ENCODE measurements around the gene HPCAL1.
A peak's percentile ranks its signal among the peaks of the same experiment; 100 is the strongest.

Gene HPCAL1

GRCh38 chr2:10397878-10398277 is 95.2 kb downstream of the HPCAL1 start:
- no peak for DNase-seq (ENCODE audit: extremely low spot score, insufficient read length, low read depth)
- no peak for FAIRE-seq

- no peak for FAIRE-seq
- DNase-seq (ENCODE audit: extremely low spot score, insufficient read length, low read depth) = no peak
Observed at GRCh38 chr2:10398496-10398895, 95.8 kb downstream of the HPCAL1 start.

- FAIRE-seq (no peak), DNase-seq (ENCODE audit: extremely low spot score, insufficient read length, low read depth) (no peak)
Observed at GRCh38 chr2:10399358-10399757, 96.7 kb downstream of the HPCAL1 start.

GRCh38 chr2:10400002-10400401 is 97.3 kb downstream of the HPCAL1 start:
- FAIRE-seq (no peak), DNase-seq (ENCODE audit: extremely low spot score, insufficient read length, low read depth) (no peak)

GRCh38 chr2:10400568-10400977 is 97.9 kb downstream of the HPCAL1 start:
- FAIRE-seq (peak; percentile 57), DNase-seq (ENCODE audit: extremely low spot score, insufficient read length, low read depth) (no peak)

- no peak for FAIRE-seq
- DNase-seq (ENCODE audit: extremely low spot score, insufficient read length, low read depth) = no peak
Observed at GRCh38 chr2:10400978-10401951, 98.6 kb downstream of the HPCAL1 start.

- no peak for FAIRE-seq
Observed at GRCh38 chr2:10402062-10402585, 99.4 kb downstream of the HPCAL1 start.

GRCh38 chr2:10402653-10403215 is 100.0 kb downstream of the HPCAL1 start:
- DNase-seq (ENCODE audit: extremely low spot score, insufficient read length, low read depth) (no peak), FAIRE-seq (no peak)

More at GRCh38 chr2:10402062-10402585, 99.4 kb downstream of the HPCAL1 start:
- no peak for DNase-seq (ENCODE audit: extremely low spot score, insufficient read length, low read depth)

GRCh38 chr2:10404324-10405143 is 101.8 kb downstream of the HPCAL1 start:
- FAIRE-seq = no peak
- no peak for DNase-seq (ENCODE audit: extremely low spot score, insufficient read length, low read depth)

GRCh38 chr2:10405448-10405847 is 102.7 kb downstream of the HPCAL1 start:
- FAIRE-seq = no peak
- no peak for DNase-seq (ENCODE audit: extremely low spot score, insufficient read length, low read depth)

- DNase-seq (ENCODE audit: extremely low spot score, insufficient read length, low read depth) (no peak), FAIRE-seq (no peak)
Observed at GRCh38 chr2:10406016-10406415, 103.3 kb downstream of the HPCAL1 start.

- no peak for DNase-seq (ENCODE audit: extremely low spot score, insufficient read length, low read depth)
- no peak for FAIRE-seq
Observed at GRCh38 chr2:10406491-10407188, 103.9 kb downstream of the HPCAL1 start.

- FAIRE-seq (no peak), DNase-seq (ENCODE audit: extremely low spot score, insufficient read length, low read depth) (no peak)
Observed at GRCh38 chr2:10407432-10407831, 104.7 kb downstream of the HPCAL1 start.

- DNase-seq (ENCODE audit: extremely low spot score, insufficient read length, low read depth) (no peak), FAIRE-seq (peak; percentile 91)
Observed at GRCh38 chr2:10407841-10408648, 105.3 kb downstream of the HPCAL1 start.

GRCh38 chr2:10408649-10409579 is 106.2 kb downstream of the HPCAL1 start:
- DNase-seq (ENCODE audit: extremely low spot score, insufficient read length, low read depth) (peak; percentile 68), FAIRE-seq (peak; percentile 88)

- no peak for DNase-seq (ENCODE audit: extremely low spot score, insufficient read length, low read depth)
Observed at GRCh38 chr2:10410001-10410822, 107.5 kb downstream of the HPCAL1 start.

More at GRCh38 chr2:10410001-10410822, 107.5 kb downstream of the HPCAL1 start:
- FAIRE-seq = peak; percentile 91

Data from GM18507 (cell line).